ENCODE data around the gene SPAG4.

SPAG4 gene

GRCh38 chr20:35625584-35626385 lies 10.2 kb downstream of the SPAG4 start:
- DNase-seq (ENCODE audit: low read depth): no peak

GRCh38 chr20:35626386-35627001 lies 10.9 kb downstream of the SPAG4 start:
- no peak for DNase-seq (ENCODE audit: low read depth)

DNA sequence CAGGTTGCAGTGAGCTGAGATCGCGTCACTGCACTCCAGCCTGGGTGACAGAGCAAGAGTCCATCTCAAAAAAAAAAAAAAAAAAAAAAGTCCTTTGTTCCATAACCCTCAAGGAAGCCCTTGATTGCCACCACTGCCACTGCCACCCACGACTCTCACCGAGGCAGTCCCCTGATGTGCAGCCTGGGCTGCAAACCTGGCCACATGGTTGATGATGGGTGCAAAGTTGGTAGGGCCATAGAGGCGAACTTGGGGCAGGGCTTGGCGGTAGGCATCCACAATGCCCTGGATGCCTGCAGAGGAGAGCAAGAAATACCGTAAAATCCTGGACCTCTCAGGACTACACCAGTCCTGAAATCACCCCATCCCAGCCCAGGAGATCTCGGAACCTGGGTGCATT lies 11.5 kb downstream of the SPAG4 start:
- no peak for DNase-seq (ENCODE audit: low read depth)

GRCh38 chr20:35629427-35630145 lies 14.0 kb downstream of the SPAG4 start:
- DNase-seq (ENCODE audit: low read depth): no peak

DNA sequence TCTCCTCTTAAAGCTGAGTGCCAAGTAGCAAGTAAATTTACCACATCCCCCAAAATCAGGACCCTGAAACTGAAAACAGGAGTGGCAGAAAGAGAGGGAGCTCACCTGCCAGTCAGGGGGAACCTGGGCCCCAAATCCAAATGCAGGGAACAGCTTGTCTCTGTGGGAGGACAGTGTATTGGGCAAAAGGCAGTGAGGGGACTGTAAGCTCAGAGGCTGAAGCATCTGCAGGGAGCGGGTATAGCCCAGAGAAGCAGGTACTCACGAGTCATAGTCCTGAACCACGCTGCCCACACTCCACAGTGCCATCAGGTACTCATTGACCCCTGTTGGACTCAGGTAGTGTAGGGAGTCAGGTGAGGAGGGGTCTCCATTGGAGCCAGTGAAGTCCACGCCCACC lies 15.0 kb downstream of the SPAG4 start:
- DNase-seq (ENCODE audit: low read depth): no peak

GRCh38 chr20:35632539-35633115 lies 17.0 kb downstream of the SPAG4 start:
- DNase-seq (ENCODE audit: low read depth): no peak

GRCh38 chr20:35635652-35636051 lies 20.0 kb downstream of the SPAG4 start:
- DNase-seq (ENCODE audit: low read depth): no peak

GRCh38 chr20:35636095-35636494 lies 20.5 kb downstream of the SPAG4 start:
- DNase-seq (ENCODE audit: low read depth): no peak

DNA sequence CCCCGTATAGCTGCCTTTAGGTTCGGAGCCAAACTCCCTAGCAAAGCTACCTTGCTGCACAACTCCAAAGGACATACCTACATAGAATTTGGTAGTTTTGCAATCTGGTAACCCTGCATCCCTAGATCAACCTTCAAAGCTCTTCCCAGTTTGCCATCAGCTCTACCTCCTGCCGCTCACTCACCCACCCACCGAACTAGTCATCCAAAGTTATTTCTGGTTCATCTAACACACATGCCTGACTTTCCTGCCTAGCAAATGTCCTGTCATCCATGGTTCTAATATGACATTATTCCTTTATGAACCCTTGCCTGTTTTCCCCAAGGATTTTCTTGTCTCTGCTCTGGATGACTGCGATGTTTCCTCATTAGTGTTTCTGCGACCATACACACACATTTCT lies 21.6 kb downstream of the SPAG4 start:
- no peak for DNase-seq (ENCODE audit: low read depth)

DNA sequence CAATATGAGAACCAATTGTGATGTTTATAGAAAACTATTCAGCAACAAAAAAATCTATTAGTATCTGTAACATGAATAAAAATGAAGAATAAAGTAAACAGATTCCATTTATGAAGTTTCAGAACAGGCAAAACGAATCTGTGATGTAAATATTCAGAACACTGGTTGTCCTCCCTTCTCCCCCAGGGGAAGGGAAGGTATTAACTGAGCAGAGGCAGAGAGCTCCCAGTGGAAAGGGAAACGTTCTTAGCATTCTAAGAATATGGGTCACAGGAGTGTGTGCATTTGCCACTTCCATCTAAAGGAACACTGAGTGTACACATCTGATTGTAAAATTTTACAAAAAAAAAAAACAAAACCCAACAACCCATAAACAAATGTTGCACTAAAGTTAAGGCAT lies 23.1 kb downstream of the SPAG4 start:
- DNase-seq (ENCODE audit: low read depth): no peak

- no peak for DNase-seq (ENCODE audit: low read depth)
Measured at GRCh38 chr20:35640724-35641123, 25.1 kb downstream of the SPAG4 start.

GRCh38 chr20:35641743-35642142 lies 26.1 kb downstream of the SPAG4 start:
- DNase-seq (ENCODE audit: low read depth): no peak

DNA sequence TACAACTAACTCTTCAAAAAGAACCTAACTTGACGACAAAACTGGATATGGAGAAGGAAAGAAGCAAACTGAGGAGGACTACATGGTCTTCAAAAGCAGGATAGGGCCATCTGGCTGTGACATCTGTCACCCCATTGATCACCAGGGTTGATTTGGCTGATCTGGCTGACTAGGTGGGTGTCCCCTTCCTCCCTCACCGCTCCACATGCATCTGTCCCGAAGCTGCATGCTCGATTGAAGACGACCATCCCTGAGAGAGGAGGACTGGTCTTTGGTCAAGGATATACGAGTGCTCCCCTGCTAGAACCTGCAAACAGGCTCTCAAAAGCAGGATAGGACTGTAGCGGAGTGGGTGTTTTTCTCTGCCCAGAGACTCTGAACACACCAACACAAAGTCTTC lies 27.4 kb downstream of the SPAG4 start:
- no peak for DNase-seq (ENCODE audit: low read depth)

GRCh38 chr20:35644806-35645205 lies 29.2 kb downstream of the SPAG4 start:
- DNase-seq (ENCODE audit: low read depth): no peak

DNA sequence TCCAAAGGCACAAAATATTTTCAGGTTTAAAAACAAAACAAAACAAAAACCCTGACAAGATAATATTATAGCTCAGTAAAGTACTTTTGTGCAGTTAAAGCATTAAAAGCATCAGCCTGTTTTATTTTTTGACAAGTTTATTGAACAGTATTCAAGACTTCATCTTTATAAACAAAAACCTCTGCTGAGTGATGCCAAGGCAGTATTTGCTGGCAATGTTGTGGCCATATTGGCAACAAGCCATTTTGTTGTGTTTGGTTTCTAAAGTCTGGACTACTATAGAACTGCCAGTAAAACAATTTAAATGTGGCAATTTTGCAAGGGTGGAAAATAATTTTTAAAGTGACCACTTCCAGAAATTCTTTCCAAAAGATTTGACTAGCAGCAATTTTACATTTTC lies 33.2 kb downstream of the SPAG4 start:
- DNase-seq (ENCODE audit: low read depth): no peak

DNA sequence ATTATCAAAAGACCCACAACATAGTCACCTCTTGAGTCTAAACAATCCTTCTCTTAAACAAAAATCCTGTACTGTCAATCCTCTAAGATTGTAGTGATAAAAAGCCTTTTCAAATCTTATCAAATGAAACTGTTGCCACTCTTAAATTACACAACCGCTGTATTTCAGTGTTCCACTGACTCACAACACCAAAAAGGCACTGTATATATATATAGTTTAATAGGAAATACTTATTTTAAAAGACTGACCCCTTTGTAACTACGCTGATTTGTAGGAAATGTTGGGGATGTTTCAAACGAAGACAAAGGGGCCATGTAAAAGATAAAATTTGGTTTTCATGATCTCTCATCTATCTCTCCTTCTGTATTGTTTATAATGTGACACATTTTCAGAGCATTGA lies 35.0 kb downstream of the SPAG4 start:
- DNase-seq (ENCODE audit: low read depth): no peak

GRCh38 chr20:35651958-35652357 lies 36.3 kb downstream of the SPAG4 start:
- DNase-seq (ENCODE audit: low read depth): no peak

GRCh38 chr20:35652641-35653429 lies 37.2 kb downstream of the SPAG4 start:
- DNase-seq (ENCODE audit: low read depth): no peak

- DNase-seq (ENCODE audit: low read depth): no peak
Measured at GRCh38 chr20:35653430-35653734, 37.8 kb downstream of the SPAG4 start.

DNA sequence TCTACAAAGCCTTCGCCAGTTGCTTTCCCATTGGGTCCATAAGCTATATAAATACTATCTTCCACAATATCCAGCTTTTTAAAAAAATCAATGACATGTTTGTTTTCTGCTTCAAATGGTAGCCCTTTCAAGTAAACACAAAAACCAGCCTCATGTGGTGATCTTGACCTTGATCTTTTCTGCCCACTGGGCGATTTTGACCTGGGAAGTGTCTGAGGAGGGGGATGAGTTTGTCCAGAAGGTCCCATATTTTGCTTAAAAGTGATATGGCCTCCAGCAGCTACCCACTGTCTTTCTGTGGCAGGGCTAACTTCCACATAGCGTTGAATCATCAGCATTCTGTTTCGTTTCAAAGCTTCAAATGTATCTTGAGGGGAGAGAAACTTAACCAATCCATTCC lies 38.3 kb downstream of the SPAG4 start:
- no peak for DNase-seq (ENCODE audit: low read depth)

- no peak for DNase-seq (ENCODE audit: low read depth)
Measured at GRCh38 chr20:35654415-35654814, 38.8 kb downstream of the SPAG4 start.

DNA sequence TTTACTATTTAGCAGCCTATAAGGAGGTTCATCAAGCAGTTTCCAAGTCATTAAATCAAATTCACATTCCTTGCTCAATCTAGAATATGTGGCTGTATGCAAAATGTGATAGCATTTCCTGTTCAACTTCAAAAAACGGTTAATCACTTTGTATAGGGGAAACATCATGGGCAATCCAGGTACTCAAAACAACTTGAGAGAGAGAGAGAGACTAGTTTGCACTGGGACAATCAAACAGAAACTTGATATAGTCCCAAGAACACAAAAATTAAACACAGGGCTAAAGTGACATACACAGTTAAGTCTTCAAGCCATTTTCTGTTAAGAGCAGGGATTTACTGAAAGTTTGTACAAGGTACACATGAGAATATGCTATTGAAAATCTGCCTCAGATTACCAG lies 41.6 kb downstream of the SPAG4 start:
- no peak for DNase-seq (ENCODE audit: low read depth)

All from HS-5 (cell line).